PC-3 (cell line): ENCODE measurements around the gene BAMBI.

Experiments
- CTCF ChIP-seq: fragments of 300-600 bp; sonication (generic); conservative IDR thresholded peaks from 2 replicates; pipeline ENCODE4 v1.5.1; 2017; ENCODE audit warnings: antibody characterized with exemption, low read depth, mild to moderate bottlenecking, low read length
- EZH2 ChIP-seq: fragments of 300-600 bp; sonication (generic); IDR thresholded peaks from one replicate; pipeline ENCODE4 v1.6.1; 2017; ENCODE audit warnings: antibody characterized with exemption, mild to moderate bottlenecking, low read length; ENCODE audit not compliant: unreplicated experiment

- no peak for TF ChIP-seq CTCF
- no peak for TF ChIP-seq EZH2
Observed at GRCh38 chr10:28674782-28675181, 2.5 kb upstream of the BAMBI start.
